NCI-H69 (cell line): ENCODE results near the gene FH.

Experiments
- DNase-seq: peaks from one replicate; lab custom pipeline; 2025; lab: John Stamatoyannopoulos, UW

The FH gene

GRCh38 chr1:241521718-241522117 lies 2.2 kb upstream of the FH start:
- no peak for DNase-seq

GRCh38 chr1:241520080-241520465 lies 518 bp upstream of the FH start:
- DNase-seq = no peak

GRCh38 chr1:241518476-241519307 lies 863 bp downstream of the FH start:
- peak; percentile 64 for DNase-seq

GRCh38 chr1:241513378-241513777 lies 6.2 kb downstream of the FH start:
- DNase-seq = no peak

- DNase-seq = no peak
Measured at GRCh38 chr1:241507189-241507863, 12.2 kb downstream of the FH start.

- DNase-seq = no peak
Measured at GRCh38 chr1:241503444-241503843, 16.1 kb downstream of the FH start.

GRCh38 chr1:241499910-241500309 lies 19.6 kb downstream of the FH start:
- peak; percentile 50 for DNase-seq

- DNase-seq = peak; percentile 74
Measured at GRCh38 chr1:241495741-241496140, 23.8 kb downstream of the FH start.

GRCh38 chr1:241488739-241489138 lies 30.8 kb downstream of the FH start:
- DNase-seq = no peak

GRCh38 chr1:241485554-241485992 lies 34.0 kb downstream of the FH start:
- peak; percentile 55 for DNase-seq

GRCh38 chr1:241485145-241485544 lies 34.4 kb downstream of the FH start:
- DNase-seq = no peak

- DNase-seq = no peak
Measured at GRCh38 chr1:241482761-241483250, 36.7 kb downstream of the FH start.

GRCh38 chr1:241479294-241479693 lies 40.3 kb downstream of the FH start:
- DNase-seq = no peak

GRCh38 chr1:241475671-241476070 lies 43.9 kb downstream of the FH start:
- no peak for DNase-seq

GRCh38 chr1:241473026-241473425 lies 46.5 kb downstream of the FH start:
- no peak for DNase-seq

- DNase-seq = no peak
Measured at GRCh38 chr1:241470908-241471590, 48.5 kb downstream of the FH start.

GRCh38 chr1:241470361-241470760 lies 49.2 kb downstream of the FH start:
- DNase-seq = no peak

GRCh38 chr1:241465673-241466072 lies 53.9 kb downstream of the FH start:
- DNase-seq = no peak

- no peak for DNase-seq
Measured at GRCh38 chr1:241464985-241465384, 54.6 kb downstream of the FH start.

GRCh38 chr1:241462391-241462790 lies 57.2 kb downstream of the FH start:
- no peak for DNase-seq

GRCh38 chr1:241460098-241460873 lies 59.3 kb downstream of the FH start:
- DNase-seq = no peak
